ENCODE measurements around the gene MRTFA. TPM values are rescaled to one million over a fixed set of nuclear protein-coding genes. Genes with fewer than 3 reads are reported as not detected.

Gene MRTFA
- total and polyA plus RNA-seq, 2 of the 13 experiments (the other 11 are each of a cell fraction or from before 2014, with no cell fraction given), result 2.4 to 8.2 TPM

- TF ChIP-seq UBTF (CRISPR knock-in tag; IDR thresholded peaks at IDR 0.05), result peak; percentile 80
- no peak for TF ChIP-seq ZNF326 (CRISPR knock-in tag; IDR thresholded peaks at IDR 0.05; ENCODE audit: borderline replicate concordance)
- 0 out of 2 replicates have a peak, but pooled peaks have one; percentile 52 for TF ChIP-seq ZNF772 (CRISPR knock-in tag; IDR thresholded peaks at IDR 0.05)
- TF ChIP-seq ZNF552 (CRISPR knock-in tag; IDR thresholded peaks at IDR 0.05; ENCODE audit: borderline replicate concordance), result no peak
- peak; percentile 60; the same call in 1 of the 3 replicates for TF ChIP-seq MXI1 (IDR thresholded peaks at IDR 0.05; ENCODE audit: borderline replicate concordance, low read depth, low read length)
- no peak for TF ChIP-seq SYNCRIP (IDR thresholded peaks at IDR 0.05; ENCODE audit: insufficient read depth, low read depth, low read length)
- no peak for TF ChIP-seq ZNF496 (CRISPR knock-in tag; IDR thresholded peaks at IDR 0.05; ENCODE audit: insufficient replicate concordance)
- no peak for TF ChIP-seq ZNF207 (IDR thresholded peaks at IDR 0.05; ENCODE audit: borderline replicate concordance)
- peak; percentile 76 for TF ChIP-seq RBM39 (IDR thresholded peaks at IDR 0.05; ENCODE audit: low read depth, low read length, poor library complexity, severe bottlenecking)
- TF ChIP-seq RAD51 (IDR thresholded peaks at IDR 0.05; ENCODE audit: borderline replicate concordance), result peak; percentile 75
- TF ChIP-seq CCDC6 (CRISPR knock-in tag; IDR thresholded peaks at IDR 0.05), result peak; percentile 58
- peak; percentile 73; the same call in 1 of the 2 replicates for TF ChIP-seq ZBED4 (CRISPR knock-in tag; IDR thresholded peaks at IDR 0.05; ENCODE audit: borderline replicate concordance)
- peak; percentile 64; the same call in 1 of the 2 replicates for TF ChIP-seq ZC3H13 (CRISPR knock-in tag; IDR thresholded peaks at IDR 0.05)
- TF ChIP-seq AKAP8 (CRISPR knock-in tag; IDR thresholded peaks at IDR 0.05), result no peak
- TF ChIP-seq ZNF615 (CRISPR knock-in tag; IDR thresholded peaks at IDR 0.05; ENCODE audit: borderline replicate concordance), result no peak
- peak; percentile 50; the same call in 1 of the 2 replicates for TF ChIP-seq E2F2 (CRISPR knock-in tag; IDR thresholded peaks at IDR 0.05; ENCODE audit: borderline replicate concordance)
- TF ChIP-seq SMARCC2 (IDR thresholded peaks at IDR 0.05), result no peak
- TF ChIP-seq HCFC1 (IDR thresholded peaks at IDR 0.05; ENCODE audit: low read depth, low read length), result no peak
- no peak for TF ChIP-seq NR2F1 (CRISPR knock-in tag; IDR thresholded peaks at IDR 0.05)
- TF ChIP-seq ONECUT2 (CRISPR knock-in tag; IDR thresholded peaks at IDR 0.05), result no peak
- peak; percentile 56; the same call in 1 of the 2 replicates for TF ChIP-seq SMAD3 (CRISPR knock-in tag; IDR thresholded peaks at IDR 0.05)
Observed at GRCh38 chr22:40651563-40652501, 15.3 kb upstream of the MRTFA start (continued).

All from HepG2 (cell line).